Activated CD4-positive, alpha-beta T cell treated with anti-CD3 and anti-CD28 coated beads, Interleukin-2, amount 50 U/mL, for 16 hours (primary cell): ENCODE data around the gene MORN1.
A peak's percentile ranks its signal among the peaks of the same experiment; 100 is the strongest.

Experiments used
- DNase-seq: peaks from one replicate; pipeline ENCODE4 v3.0.0-alpha.2; 2020

MORN1 gene

GRCh38 chr1:2384941-2385481 lies 6.3 kb downstream of the MORN1 start:
- no peak for DNase-seq

- DNase-seq: no peak
These were observed 7.1 kb downstream of the MORN1 start for GRCh38 chr1:2384130-2384860.

- no peak for DNase-seq
These were observed 7.8 kb downstream of the MORN1 start for GRCh38 chr1:2383576-2383975.

- peak; percentile 35 for DNase-seq
These were observed 8.6 kb downstream of the MORN1 start for GRCh38 chr1:2382621-2383361.

GRCh38 chr1:2381741-2382620 lies 9.4 kb downstream of the MORN1 start:
- peak; percentile 70 for DNase-seq

GRCh38 chr1:2380816-2381591 lies 10.3 kb downstream of the MORN1 start:
- no peak for DNase-seq

- no peak for DNase-seq
These were observed 11.5 kb downstream of the MORN1 start for GRCh38 chr1:2379733-2380404.

GRCh38 chr1:2378956-2379732 lies 12.2 kb downstream of the MORN1 start:
- no peak for DNase-seq

- DNase-seq: no peak
These were observed 12.9 kb downstream of the MORN1 start for GRCh38 chr1:2378441-2378851.

GRCh38 chr1:2377751-2378440 lies 13.5 kb downstream of the MORN1 start:
- no peak for DNase-seq

- DNase-seq: no peak
These were observed 14.3 kb downstream of the MORN1 start for GRCh38 chr1:2376931-2377672.

GRCh38 chr1:2376261-2376741 lies 15.1 kb downstream of the MORN1 start:
- no peak for DNase-seq

GRCh38 chr1:2375923-2376260 lies 15.5 kb downstream of the MORN1 start:
- DNase-seq: no peak

GRCh38 chr1:2375246-2375922 lies 16.0 kb downstream of the MORN1 start:
- DNase-seq: no peak

- no peak for DNase-seq
These were observed 16.9 kb downstream of the MORN1 start for GRCh38 chr1:2374252-2375155.

- DNase-seq: no peak
These were observed 17.7 kb downstream of the MORN1 start for GRCh38 chr1:2373551-2374251.
